DMS114 treated with DMSO at 0.1 percent for 48 hours (cell line): ENCODE measurements around the gene PRELP.

Source experiments
- DNase-seq: peaks from one replicate; lab custom pipeline; 2025; ENCODE audit not compliant: unreplicated experiment; lab: John Stamatoyannopoulos, UW

The PRELP gene

DNA sequence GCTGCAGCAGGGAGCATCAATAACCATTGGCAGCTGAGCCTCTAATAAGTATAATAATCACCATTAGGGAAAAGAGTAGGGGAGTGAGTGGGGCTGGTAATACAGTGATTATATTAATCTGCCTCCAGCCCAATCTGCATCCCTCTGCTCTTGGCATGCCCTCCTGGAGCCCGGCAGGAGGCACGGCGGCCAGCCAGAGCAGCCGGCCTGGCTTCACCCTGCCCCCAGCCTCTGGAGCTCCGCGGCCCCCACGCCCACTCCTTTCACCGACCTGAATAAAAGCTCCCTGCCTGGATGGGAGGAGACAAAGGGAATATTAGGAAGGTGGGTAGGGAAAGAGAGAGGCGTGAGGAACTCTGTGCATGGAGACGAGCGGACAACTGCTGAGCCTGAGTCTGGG, 46.6 kb downstream of the PRELP start:
- DNase-seq: no peak

DNA sequence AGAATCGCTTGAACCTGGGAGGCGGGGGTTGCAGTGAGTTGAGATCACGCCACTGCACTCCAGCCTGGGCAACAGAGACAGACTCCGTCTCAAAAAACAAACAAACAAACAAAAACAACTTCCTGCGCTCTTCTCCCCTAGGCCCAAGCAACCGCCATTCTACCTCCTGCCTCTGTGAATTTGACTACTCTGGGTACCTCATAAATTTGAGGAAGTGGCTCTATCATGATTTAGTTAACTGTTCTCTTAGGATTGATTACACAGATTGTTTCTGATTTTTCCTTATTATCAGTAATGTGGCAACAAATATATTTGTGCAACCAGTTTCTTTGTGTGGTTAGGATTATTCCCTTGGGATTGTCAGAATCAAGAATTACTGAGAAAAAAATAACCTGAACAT, 48.1 kb downstream of the PRELP start:
- DNase-seq: no peak

DNA sequence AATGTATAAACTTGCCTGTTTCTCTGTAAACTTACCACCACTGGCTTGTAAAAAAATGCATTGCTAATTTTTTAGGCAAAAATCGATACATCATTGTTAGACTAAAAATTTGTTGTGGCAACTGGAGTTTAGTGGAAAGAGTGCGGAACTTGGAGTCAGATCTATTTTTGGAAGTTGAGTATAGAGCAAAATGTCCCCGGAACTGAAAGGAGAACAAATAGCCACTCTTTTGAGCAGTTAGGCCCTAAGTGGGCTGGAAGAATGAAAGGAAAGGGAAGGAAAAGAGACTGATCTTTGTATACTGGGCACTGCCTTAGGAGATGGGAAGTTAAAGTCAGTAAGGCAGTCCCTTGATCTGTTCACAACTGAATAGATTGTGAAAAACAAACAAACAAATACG, 48.5 kb downstream of the PRELP start:
- DNase-seq: no peak

DNA sequence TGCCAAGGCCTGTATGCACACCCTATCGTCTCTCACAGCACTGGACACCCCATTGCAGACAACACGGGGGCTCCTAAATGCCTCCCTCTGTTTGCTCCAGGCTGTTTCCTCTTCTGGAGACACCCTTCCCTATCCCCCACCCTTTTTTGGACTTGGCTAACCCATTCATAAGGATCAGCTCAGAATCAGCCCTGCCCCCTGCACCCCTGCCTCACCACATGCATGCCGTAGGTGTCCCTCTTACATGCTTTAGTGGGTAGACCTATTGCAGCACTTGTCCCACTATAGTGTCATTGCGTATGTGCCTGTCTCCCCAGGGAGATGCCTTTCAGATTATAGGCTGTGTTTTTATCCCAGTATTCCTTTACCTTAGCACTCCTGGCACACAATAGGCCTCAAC, 49.2 kb downstream of the PRELP start:
- no peak for DNase-seq

DNA sequence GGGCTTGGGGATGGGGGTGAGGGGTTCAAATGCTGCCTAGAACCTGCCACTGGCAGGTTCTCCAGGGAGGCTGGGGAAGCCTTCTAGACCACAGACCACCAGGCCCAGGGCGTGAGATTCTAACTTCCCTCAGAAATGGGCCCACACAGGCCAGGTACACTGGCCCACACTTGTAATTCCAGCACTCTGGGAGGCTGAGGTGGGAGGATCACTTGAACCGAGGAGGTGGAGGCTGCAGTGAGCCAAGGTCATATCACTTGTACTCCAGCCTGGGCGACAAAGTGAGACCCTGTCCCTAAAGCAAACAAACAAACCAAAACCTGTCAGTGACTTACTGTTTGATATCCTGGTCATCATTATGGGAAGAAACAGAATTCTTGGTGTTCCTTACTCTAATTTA, 50.1 kb downstream of the PRELP start:
- no peak for DNase-seq

DNA sequence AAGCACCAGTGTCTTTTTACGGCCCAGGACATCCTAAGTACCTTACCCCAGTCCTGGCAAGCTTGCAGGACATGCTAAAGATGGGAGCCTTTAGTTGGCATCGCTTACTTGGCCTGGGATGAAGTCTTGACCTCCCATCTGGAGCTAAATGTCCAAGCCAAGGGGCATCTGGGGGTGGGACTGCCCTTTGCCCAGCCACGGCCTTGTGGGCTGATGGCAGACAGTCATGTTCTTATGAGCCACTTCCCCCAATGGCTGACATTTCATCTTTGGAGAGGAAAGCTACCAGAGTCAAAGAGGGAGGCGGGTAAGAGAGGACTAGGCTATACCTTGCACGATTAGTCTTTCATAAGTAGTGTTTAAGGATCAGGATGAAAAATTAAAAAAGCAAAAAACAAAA, 50.5 kb downstream of the PRELP start:
- DNase-seq: no peak

DNA sequence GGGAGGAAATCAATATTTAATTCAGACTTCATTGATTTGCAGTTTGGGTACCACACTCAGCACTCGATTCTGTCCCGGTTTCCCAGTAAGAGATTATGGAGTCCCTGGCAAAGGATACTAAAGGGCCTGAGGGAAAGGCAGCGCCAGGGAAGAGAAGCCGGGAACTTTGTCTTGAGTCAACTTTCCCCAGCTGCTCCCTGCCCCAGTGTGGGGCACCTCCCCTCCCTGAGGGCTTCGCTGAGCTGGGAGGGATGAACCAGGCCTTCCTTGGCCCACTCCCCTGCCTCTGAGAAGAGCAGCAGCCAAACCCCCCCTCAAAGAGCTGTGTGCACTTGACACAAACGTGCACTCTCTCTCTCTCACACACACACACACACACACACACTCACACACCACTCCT, 51.0 kb downstream of the PRELP start:
- no peak for DNase-seq

DNA sequence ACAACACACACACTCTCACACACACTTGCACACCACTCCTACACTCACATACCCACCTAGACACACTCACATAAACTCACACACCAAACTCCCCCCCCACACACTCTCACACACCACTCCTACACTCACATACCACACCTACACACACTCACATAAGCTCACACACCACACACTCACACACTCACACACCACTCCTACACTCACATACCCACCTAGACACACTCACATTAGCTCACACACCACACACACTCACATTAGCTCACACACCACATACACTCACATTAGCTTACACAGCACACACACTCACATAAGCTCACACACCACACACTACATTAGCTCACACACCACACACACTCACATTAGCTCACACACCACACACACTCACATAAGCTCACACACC, 51.4 kb downstream of the PRELP start:
- no peak for DNase-seq

DNA sequence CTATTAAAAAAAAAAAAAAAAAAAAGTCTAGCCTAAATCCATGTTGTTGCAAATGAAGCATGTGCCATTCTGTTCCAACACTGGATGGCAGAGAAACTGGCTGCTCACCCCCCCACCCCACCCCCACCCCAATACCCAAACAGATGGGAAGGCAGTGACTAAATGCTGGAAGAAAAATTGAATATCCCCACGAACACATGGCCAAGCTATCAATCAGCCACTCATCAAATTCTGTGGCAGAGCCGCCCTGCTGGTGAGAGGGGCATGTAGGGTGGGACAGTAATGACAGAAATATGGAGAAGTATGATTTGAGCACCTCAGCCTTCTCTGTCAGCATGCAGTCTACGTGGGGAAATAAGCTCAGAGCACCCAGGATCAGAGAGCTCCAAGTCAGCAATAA, 52.5 kb downstream of the PRELP start:
- no peak for DNase-seq

DNA sequence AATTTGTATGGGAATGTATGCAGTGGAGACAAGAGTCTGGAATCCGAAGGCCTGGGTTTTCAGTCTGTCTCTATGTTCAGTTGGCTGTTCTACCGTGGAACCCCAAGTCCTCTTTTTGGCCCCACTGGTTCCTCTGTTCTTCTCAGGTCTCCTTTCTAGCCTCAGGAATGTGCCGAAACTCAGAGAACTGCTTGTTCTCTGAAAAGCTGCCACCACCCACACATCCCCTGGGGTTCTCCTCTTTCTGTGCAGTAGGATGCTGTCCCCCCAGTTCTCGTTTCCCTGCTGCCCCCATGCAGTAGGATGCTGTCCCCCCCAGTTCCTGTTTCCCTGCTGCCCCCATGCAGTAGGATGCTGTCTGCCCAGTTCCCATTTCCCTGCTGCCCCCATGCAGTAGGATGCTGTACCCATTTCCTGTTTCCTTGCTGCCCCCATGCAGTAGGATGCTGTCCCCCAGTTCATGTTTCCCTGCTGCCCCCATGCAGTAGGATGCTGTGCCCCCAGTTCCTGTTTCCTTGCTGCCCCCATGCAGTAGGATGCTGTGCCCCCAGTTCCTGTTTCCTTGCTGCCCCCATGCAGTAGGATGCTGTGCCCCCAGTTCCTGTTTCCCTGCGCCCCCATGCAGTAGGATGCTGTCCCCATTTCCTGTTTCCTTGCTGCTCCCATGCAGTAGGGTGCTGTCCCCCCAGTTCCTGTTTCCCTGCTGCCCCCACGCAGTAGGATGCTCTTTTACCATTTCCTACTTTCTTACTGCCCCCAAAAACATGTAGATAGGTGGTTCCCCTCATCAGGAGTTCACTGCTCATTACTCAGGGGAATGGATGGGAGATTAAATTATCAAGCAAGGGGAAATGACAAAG, 53.6 kb downstream of the PRELP start:
- no peak for DNase-seq

DNA sequence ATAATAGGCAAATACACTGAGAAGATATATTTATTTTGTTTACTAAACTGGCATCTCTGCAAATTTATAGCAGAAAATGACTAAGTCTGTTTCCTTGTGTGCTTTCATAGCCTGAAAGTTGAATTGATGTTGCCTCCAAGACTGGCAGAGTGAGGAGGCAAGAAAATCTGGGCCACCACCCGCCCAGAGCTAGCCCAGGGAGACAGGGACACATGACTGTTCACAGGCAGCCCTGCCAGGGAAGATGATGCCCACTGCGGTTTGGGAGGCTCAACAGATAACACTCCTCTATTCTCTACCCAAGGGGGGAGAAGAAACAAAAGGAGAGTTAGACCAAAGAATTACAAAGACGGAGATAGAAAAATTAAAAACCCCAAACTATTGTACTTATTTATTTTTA, 55.5 kb downstream of the PRELP start:
- no peak for DNase-seq

DNA sequence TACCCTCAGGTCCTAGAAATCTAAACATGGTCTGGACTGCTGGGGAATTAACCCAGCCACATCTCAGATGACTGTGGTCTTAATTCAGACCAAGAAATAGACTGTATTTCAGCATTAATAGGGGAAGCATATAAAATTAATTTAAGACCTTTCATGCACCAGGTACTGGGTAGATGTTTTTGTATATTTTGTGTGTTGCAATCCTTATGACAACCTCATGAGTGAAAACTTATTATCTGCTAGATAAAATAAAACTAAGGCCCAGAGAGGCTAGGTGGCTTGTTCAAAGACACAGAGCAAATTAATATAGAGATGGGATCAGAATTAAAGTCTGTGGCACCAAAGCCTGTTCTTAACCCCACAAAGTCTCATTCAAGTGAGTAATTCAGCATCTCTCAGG, 58.4 kb downstream of the PRELP start:
- DNase-seq: no peak

DNA sequence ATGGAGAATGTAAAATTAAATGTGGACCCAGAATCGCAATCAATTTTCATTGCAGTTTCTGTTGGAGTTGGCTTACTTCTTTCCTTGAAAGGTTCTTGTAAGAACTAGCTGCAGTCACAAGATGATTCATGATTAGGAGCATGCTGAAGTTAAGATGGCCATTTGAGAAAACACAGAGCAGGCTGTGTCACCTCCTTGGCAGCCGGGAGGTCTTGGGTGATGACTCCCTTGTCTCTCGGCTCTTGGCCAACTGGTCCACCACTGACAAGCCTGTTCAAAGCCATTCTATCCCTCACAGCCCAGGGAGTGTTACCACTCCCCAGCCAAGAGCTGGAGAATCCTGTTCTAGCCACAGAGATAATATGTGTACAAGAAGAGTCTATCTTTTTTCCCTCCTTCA, 58.9 kb downstream of the PRELP start:
- no peak for DNase-seq

DNA sequence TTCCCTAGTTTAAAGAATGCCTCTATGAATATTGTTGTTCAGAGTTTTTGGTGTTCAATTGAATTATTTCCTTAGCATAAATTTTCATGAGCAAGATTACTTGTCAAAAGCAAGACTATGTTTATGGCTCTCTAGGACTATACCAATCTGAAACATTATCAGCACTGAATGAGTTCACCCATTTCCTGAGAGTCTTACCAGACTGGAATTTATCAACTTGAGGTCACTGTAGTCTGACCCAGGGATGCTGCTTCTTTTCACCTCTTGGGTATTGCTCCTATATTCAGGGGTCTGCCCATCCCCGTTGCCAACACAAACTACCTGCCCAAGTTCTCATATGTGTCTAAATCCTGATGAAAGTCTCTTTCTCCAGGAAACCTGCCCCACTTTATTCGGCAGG, 61.0 kb downstream of the PRELP start:
- no peak for DNase-seq

DNA sequence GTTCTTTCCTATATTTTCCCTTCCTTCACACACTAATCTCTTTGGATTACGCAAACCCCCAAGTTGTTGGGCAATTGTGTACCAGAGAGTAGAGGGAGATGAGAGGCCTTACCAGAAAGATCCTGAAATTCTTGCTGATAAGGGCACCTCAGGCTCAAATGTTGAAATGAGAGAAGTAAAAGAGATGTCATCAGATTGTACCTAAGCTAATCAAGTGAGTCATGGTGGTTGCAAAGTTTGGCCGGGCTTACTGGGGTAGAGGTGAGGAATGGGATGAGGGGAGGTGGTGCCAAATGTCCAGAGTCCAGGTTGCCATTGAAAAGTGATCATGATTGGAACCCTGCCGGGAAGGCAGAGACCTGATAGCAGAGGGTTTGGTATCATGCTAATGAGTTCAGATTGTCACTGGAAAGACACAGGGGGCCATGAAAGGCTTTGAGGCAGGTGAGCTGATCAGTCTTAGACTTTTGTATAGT, 61.4 kb downstream of the PRELP start:
- no peak for DNase-seq

DNA sequence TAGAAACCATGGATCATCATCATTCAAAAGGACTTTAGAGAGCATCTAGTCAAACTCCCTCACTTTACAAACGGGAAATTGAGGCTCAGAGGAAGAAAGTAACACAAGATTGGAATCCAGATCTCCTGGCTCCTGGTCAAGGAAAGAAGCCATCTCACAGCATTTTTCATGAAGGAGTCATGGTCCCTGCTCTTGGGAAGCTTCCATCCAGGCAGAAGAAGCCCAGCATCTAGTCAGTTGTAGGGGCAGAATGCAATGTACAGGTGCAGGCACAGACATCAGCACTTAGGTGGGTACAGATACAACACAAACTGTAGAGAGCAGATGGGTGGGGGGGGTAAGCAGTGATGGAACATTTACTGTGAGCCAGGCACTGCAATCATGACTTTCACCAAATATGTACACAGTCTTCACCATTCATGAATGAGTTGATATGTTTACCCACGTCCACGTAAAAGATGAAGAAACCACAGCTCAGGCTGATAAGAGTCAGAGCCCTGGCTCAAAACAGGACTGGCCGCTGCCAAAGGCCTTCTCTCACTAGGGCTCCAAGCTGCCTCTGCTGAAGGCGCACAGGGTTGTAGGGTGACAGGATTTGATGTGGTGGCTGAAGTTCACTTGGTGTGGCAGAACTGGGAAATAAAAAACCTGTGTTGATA, 62.3 kb downstream of the PRELP start:
- DNase-seq: no peak

DNA sequence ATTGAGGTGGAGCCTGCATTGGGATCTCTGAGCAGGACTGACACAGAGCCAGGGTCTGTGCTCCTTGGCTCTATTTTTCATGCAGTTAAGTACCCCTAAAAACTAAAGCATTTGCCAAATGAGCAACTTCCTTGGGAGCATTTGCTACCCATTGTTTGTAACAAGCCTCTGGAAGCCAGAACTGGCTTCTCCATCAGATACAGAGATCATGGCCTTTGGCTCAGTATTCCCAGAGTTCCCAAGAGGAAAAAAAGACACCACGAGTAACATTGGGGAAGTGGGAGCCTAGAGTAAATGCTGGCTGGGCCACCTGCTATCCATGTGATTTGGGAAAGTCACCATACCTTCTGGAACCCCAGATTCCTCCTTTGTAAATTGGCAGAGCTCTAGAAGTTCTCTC, 63.1 kb downstream of the PRELP start:
- DNase-seq: no peak

DNA sequence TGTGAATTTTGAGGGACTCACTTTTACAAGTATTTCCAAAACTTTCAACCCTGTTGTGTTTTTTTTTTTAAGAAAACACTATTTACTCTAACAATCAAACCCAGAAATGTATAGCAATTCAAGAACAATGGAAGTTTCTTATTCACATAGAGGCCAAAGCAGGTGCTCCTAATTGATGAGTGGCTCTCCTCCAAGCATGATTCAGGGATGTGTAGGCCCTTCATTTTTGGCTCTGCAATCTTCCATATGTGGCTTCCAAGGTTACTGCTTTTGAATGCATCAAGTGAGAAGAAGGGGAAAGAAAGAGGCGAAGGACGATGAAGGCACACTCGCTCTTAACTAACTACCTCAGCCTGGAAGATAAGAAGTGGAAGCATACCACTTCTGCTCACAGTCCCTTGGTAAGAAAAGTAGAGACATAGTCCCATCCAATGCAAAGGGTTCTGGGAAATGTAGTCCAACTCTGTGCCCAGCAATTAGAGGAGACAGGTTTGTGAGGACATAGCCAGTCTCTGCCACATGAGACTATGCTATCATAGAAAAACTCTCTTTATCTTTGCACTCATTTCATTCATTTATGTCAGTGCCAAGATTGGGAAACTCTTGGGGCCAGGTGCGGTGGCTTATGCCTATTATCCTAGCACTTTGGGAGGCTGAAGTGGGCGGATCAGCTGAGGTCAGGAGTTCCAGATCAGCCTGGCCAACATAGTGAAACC, 64.4 kb downstream of the PRELP start:
- DNase-seq: no peak
